Fibroblast of skin of left quadriceps (primary cell): ENCODE measurements around the gene GSTT2B.
"Not testable (repeated sequence)": the region's sequence is repeated elsewhere in the genome, so short reads cannot be mapped to it uniquely, and the experiment has no call there.

Source experiments
- DNase-seq, 2 experiments: peaks; one replicate each; pipeline ENCODE4 v3.0.0-alpha.2; 2013; ENCODE audit warnings: low read depth in 2 of 2

GSTT2B gene

DNA sequence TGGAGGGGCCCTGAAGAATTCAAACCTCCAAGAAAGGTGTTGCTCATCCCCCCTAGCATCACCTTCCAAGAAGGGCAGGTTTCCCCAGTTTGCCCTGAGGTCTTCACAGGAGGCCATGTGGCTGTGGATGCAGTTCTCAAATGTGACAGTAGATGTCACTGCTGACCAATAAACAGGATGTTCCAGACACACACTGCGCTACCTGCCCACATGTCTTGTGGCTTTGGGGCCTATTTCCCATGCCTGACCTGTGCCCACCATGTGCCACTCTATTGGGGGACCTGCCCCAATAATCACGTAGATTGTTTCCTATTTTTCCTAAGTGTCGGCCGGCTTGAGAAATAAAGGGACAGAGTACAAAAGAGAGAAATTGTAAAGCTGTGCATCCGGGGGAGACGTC, 23.4 kb upstream of the GSTT2B start:
- DNase-seq: peak; percentile 1 to 4

DNA sequence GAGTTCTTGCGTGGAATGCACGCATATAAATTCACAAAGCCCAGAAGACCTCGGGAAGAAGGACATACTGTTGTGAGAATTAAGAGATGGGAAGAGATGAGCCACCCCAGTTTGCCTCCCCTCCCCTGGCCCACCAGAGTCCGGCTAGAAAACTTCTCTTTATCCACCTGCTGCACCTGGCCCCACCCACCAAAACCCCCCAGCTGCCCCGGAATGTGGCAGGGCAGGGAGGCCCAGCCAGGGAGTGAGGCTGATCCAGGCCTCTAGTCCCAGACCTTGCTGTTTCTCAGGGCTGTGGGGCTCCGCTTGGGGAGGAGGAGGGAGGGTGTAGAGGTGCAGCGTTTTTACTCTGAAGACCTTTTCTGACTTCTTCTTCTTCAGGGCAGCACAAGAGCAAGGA, 19.6 kb upstream of the GSTT2B start:
- DNase-seq: not testable (repeated sequence)

DNA sequence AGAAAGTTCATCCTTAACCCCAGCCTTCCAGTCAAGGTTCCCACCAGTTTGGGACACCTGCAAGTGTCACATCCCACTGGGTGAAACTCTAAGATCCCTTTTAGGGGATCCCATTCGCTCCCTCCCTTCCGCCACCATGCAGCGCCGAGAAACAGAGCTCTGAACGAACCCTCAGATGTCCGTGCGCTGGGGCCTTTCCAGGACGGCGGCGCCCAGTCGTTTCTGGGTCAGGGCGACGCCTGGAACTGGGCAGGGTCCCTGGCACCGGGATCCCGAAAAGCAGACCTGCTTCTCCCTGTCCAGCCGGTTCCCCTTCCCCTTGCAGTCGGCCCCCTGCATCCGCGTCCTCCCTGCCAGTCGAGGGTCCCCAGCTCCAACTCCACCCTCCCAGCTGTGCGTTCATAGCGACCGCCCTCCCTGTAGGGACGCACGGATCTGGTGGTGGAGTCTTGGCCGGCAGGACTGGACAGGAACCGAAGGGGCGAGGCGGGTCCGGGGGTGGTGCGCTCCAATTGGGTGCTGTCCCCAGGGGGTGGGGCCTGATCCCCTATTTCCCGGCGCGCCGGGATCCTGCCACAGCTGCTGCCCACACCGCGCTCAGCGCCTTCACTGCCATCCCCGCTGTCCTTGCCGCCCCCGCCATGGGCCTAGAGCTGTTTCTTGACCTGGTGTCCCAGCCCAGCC, 18.7 kb upstream of the GSTT2B start, which contains the start of gene GSTT2:
Gene GSTT2, plus strand, starts transcription at position 578 of the 684 bp plus-strand sequence.
- DNase-seq: not testable (repeated sequence)

DNA sequence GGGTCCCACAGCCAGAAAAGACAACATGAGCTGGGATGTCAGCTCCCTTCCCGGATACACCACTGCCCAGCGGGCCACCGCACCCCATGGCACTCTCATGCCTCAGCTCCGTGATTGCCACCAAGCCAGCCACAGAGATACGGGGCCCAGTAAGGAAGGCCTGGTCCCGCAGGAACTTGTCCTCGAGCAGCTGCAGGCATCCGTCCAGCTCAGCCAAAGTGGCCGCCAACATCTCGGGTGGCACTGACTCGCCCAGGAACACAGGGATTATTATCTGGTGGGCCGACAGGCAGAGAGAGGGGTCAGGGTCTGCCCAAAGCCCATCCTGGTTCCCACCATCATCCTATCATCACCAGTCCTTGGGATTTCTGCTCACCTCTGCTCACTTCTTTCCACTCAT, 16.3 kb upstream of the GSTT2B start:
- not testable (repeated sequence) for DNase-seq

DNA sequence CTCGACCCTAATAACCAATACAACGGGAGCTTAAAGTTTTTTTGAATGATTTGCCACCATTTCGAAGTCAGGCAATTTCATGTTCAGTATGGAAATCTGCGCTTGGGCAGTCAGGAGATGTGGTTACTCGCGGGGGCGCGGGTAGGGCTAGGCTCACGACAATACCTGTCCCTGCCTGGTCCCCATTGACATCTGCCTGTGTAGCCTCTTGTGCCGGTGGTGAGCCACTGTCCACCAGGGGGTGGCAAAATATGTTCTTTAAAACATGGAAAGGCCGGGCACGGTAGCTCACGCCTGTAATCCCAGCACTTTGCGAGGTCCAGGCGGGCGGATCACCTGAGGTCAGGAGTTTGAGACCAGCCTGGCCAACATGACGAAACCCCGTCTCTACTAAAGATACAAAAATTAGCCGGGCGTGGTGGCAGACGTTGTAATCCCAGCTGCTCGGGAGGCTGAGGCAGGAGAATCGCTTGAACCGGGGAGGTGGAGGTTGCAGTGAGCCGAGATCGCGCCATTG, 13.9 kb upstream of the GSTT2B start:
- not testable (repeated sequence) for DNase-seq

DNA sequence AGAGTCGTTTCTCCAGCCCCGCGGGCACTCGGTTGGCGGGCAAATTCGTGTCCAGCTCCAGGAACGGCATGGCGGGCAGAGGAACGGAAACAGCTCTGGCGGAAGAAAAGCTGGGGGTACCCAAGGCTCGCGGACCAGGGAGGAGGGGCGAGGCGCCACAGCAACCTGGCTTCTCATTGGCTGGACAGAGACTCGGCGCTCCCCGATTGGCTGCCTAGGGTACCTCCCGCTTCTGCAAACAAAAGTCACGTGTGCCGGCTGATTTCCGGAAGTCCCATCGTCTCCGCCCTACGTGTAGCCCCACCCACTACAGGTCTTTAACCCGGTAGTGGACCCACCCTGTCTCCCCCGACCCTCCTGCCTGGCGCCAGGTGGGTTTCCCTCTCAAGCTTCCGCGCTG, 13.3 kb upstream of the GSTT2B start, which contains the start of gene DDT:
Gene DDT, minus strand, starts transcription at position 97 of the 400 bp plus-strand sequence. Its CDS starts 27 bp downstream, at position 70.
- not testable (repeated sequence) for DNase-seq

DNA sequence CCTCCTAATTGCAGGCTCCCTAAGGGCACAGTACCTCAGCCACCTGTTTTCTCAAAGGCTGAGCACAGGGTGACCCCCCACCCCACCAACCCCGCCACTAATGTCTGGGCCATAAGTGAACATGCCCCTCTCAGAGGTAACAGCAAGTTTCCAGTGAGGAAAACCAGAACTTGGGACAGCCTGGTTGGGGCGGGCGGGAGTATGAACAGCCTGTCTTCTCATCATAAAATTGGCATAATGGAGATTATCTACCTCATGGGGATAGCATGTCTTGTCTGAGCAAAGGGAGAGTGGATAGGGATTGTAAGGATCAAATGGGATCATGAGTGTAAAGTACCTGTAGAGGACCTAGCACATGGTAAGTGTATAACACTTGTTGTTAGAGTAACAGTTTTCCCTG, 10.9 kb upstream of the GSTT2B start:
- DNase-seq: not testable (repeated sequence)

DNA sequence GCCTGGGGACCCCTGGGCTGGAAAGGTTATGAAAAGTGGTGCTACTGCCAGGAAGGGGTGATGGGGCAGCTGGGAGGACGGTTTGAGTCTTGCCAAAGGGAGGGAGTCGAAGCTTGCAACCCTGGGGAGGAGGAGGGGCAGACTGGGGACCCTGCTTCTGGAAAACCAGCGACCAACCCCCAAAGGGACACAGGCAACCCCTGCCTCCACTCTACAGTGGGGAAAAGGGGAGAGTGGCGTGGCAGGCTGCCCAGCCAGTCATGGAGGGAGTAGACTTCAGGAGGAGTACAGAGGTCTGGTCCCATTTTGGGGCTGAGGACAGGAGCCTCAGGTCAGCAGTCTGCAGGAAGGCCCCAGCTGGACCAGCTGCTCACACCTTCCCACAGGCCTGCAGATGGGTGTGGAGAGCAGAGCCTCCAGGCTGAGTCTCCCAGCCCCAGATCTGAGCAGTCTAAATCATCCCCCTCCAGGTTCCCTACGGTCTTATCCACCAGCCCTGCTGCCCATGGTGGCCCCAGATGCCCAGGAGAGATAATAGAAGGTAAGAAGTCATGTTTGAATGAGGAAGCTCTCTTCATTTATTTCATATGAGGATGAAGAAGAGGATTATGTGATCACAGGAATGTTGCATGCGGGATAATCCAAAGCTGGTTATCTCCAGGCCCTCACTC, 10.0 kb upstream of the GSTT2B start:
- no peak for DNase-seq

DNA sequence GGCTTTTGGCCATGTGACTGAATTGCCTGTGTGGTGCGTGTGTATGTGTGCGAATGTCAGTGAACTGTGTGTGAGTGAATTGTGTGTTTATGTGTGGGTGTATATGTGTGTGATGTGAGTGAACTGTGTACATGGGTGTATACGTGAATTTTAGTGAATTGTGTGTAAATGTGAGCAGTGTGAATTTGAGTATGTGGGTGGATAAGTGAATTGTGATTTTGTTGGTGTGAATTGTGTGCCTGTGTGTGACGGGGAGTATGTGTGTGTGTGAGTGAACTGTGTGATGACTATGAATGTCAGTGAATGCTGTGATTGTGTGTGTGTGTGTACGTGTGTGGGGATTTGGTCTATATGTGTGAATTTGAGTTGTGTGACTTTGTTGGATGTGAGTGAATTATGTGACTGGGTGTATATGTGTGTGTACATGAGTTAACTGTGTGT, 9.2 kb upstream of the GSTT2B start:
- DNase-seq: no peak

DNA sequence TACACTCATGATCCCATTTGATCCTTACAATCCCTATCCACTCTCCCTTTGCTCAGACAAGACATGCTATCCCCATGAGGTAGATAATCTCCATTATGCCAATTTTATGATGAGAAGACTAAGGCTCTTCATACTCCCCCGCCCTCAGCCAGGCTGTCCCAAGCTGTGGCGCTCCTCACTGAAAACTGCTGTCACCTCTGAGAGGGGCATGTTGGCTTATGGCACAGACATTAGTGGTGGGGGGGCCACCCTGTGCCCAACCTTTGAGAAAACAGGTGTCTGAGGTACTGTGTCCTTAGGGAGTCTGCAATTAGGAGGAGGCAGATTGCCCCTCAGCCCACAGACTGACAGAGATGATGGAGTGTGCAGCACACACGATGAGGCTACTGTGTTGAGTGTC, 8.1 kb upstream of the GSTT2B start:
- DNase-seq: no peak

DNA sequence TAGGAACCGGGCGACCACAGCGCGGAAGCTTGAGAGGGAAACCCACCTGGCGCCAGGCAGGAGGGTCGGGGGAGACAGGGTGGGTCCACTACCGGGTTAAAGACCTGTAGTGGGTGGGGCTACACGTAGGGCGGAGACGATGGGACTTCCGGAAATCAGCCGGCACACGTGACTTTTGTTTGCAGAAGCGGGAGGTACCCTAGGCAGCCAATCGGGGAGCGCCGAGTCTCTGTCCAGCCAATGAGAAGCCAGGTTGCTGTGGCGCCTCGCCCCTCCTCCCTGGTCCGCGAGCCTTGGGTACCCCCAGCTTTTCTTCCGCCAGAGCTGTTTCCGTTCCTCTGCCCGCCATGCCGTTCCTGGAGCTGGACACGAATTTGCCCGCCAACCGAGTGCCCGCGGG, 5.6 kb upstream of the GSTT2B start, which contains the start of gene DDTL:
Gene DDTL, plus strand, starts transcription at position 321 of the 400 bp plus-strand sequence. Its CDS starts 27 bp downstream, at position 348.
- not testable (repeated sequence) for DNase-seq

DNA sequence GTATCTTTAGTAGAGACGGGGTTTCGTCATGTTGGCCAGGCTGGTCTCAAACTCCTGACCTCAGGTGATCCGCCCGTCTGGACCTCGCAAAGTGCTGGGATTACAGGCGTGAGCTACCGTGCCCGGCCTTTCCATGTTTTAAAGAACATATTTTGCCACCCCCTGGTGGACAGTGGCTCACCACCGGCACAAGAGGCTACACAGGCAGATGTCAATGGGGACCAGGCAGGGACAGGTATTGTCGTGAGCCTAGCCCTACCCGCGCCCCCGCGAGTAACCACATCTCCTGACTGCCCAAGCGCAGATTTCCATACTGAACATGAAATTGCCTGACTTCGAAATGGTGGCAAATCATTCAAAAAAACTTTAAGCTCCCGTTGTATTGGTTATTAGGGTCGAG, 5.1 kb upstream of the GSTT2B start:
- not testable (repeated sequence) for DNase-seq

DNA sequence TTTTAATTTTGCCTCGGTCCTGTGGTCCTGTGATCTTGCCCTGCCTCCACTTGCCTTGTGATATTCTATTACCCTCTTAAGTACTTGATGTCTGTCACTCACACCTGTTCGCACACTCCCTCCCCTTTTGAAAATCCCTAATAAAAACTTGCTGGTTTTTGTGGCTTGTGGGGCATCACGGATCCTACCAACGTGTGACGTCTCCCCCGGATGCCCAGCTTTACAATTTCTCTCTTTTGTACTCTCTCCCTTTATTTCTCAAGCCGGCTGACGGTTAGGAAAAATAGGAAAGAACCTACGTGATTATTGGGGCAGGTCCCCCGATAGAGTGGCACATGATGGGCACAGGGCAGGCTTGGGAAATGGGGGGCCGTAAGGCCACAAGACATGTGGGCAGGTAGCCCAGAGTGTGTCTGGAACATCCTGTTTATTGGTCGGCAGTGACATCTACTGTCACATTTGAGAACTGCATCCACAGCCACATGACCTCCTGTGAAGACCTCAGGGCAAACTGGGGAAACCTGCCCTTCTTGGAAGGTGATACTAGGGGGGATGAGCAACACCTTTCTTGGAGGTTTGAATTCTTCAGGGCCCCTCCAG, 4.6 kb downstream of the GSTT2B start:
- peak; percentile 9 to 20 for DNase-seq

DNA sequence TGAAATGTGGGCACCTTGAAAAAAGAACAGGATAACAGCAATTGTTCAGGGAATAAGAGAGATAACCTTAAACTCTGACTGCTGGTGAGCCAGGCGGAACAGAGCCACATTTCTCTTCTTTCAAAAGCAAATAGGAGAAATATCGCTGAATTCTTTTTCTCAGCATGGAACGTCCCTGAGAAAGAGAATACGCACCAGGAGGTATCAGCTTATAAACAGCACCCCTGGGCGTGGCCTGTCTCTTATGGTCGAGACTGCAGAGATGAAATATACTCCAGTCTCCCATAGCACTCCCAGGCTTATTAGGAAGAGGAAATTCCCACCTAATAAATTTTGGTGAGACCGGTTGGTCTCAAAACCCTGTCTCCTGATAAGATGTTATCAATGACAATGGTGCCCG, 5.1 kb downstream of the GSTT2B start:
- DNase-seq: not testable (repeated sequence)

DNA sequence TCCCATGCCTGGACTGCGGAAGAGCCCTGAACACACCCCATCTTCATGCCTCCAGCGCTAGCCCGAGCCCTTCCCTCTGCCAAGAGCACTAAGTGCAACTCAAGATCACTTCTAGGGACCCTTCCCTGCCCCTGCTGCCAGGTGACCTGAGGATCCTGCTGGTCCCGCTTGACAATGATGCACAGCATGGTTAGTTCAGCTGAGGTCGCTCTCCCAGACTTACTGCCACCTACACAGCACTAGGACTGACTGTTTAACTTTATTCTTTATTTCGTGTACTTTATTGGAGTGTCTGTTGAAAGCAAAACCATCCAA, 6.0 kb downstream of the GSTT2B start:
- DNase-seq: not testable (repeated sequence)

DNA sequence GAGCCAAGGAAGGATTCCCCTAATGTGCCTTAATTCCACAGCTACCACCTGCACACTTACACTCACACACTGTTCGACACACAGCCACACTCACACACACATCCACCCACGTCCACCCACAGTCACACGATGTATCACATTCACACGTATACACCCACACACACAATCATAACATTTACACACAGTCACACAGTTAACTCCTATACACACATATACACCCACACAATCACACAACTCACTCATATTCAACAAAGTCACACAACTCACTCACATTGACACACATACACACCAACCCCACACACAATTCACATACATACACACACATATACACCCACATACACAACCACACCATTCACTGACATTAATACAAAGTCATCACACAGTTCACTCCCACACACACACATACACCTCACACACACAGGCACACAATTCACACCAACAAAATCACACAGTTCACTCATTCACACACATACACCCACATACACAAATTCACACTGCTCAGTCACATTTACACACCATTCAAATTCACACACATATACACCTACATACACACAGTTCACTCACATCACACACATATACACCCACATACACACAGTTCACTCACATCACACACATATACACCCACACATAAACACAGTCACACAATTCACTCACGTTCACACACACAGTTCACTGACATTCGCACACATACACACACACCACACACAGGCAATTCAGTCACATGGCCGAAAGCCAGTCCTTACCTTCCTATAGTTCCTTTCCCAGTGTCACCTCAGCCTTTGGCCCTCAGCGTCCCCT, 6.6 kb downstream of the GSTT2B start:
- not testable (repeated sequence) for DNase-seq

DNA sequence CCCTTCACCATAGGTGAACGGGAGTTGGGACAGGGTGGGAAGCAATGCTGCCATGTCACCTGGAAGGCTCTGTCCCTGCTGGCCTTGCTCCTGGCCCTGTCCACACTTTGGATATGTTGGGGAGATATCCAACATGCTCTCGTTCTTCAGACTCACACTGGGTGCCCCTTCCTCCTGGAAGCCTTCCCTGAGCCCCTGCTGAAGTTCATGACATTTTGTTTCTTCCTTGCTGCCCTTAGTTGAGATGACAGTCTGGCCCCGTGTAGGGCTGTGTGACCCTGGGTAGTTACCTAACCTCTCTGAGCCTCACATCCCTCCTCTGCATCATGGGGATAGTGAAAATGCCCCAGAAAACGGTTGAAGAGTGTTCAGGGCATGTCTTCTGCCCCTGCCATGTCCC, 7.5 kb downstream of the GSTT2B start:
- DNase-seq: not testable (repeated sequence)

DNA sequence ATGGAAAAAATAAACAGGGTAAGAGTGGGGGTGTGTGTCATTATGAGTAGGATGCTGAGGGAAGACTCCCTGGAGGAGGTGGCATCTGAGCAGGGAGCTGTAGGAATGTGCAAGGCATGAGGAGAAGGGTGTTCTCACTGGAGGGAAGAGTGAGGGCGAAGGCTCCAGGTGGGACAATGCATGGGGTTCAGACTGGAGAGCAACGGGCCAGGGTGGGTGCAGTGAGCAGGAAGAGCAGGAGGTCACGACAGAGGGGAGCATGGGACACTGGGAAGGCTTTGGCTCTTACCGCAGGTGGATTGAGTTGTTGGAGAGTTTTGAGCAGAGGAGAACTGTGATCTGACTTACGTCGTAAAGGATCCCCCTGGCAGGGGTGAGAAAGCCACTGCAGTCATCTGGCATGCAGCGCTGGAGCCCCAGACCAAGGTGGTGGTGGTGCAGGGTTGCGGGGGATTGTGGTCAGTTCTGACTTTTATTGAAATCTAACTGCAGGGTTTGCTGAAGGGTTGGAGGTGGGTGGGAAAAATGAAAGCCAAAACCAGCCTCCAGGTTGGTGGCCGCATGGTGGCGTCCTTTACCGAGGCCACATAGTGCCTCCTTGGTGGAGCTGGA, 8.1 kb downstream of the GSTT2B start:
- not testable (repeated sequence) for DNase-seq

DNA sequence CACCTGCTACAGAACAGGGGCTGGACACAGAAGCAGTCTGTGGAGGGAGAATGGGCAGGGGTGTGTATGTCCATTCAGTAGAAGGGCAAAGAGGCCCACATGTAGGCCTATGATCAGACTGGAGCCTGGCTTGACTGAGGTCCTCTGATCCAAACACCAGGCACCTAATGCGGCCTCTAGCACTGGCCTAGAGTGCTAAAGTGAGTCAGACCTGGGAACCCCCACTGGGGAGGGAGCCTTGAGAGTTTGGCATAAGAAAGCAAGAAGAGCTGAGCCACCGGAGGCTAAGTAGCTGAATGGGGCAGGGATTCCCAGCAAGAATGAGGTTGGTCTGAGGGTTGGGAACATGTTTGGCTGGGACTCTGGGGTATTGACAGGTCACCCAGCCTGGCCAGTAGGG, 9.6 kb downstream of the GSTT2B start:
- DNase-seq: not testable (repeated sequence)

DNA sequence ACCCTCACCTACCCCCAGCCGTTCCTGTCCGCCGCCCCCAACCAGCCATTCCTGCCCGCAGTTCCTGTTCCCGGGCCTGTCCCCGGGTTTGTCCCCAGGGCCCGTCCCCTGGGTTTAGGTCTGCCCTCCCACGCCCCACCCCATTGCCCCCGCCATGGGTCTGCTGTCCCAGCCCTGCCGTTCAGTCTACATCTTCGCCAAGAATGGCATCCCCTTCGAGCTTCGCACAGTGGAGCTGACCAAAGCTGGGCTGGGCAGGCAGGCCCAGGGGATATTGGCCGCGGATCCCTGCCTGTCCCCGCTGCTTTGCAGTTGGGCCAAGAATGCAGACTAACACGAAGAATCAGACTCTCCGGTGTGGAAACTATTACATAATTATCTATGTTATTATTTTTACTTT, 11.2 kb downstream of the GSTT2B start:
- not testable (repeated sequence) for DNase-seq

DNA sequence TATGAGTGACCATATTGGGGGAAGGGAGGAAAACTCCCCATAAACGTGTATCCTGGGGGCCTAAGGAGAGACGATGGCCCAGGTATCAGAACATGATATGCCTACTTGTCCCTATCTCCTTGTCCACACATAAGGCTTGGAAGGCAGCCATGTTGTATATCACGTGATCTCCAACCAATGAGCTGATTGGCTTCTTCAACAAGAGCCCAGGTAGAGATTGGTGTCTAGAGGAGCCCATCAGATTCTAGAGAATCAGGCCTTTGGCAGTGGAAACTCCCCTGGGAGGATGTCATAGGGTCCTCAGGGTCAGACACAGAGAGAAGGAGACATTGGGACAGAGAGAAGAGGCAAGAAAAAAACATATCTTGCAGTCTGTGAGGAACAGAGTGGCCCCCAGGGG, 13.6 kb downstream of the GSTT2B start:
- not testable (repeated sequence) for DNase-seq
